Neuronal stem cell (in vitro differentiated cells): ENCODE results near the gene ADGRA3.

Source experiments
- DNase-seq: peaks from one replicate; pipeline ENCODE4 v3.0.0-alpha.2; 2013; ENCODE audit warnings: low spot score
- H2AFZ ChIP-seq: one replicate; pipeline ENCODE4 v1.6.1; 2013; ENCODE audit warnings: mild to moderate bottlenecking, low read length, inconsistent platforms
- H2AK5ac ChIP-seq: 2 replicates; pipeline ENCODE4 v1.6.1; 2013; ENCODE audit warnings: low read depth, mild to moderate bottlenecking, inconsistent platforms, low read length, moderate library complexity, mixed read lengths
- H2BK120ac ChIP-seq: 2 replicates; pipeline ENCODE4 v1.6.1; 2013; ENCODE audit warnings: low read depth, mild to moderate bottlenecking, inconsistent platforms, low read length, moderate library complexity, mixed read lengths
- H2BK12ac ChIP-seq: one replicate; pipeline ENCODE4 v1.6.1; 2013; ENCODE audit warnings: low read length, inconsistent platforms
- H2BK15ac ChIP-seq: 2 replicates; pipeline ENCODE4 v1.6.1; 2013; ENCODE audit warnings: mild to moderate bottlenecking, low read length, inconsistent platforms, mixed read lengths
- H2BK5ac ChIP-seq: one replicate; pipeline ENCODE4 v1.6.1; 2013; ENCODE audit warnings: inconsistent platforms, mild to moderate bottlenecking, low read length, moderate library complexity
- H3K14ac ChIP-seq: one replicate; pipeline ENCODE4 v1.6.1; 2013; ENCODE audit warnings: low read length, inconsistent platforms
- H3K18ac ChIP-seq: 2 replicates; pipeline ENCODE4 v1.6.1; 2013; ENCODE audit warnings: low read length, inconsistent platforms
- H3K23ac ChIP-seq: 2 replicates; pipeline ENCODE4 v1.6.1; 2013; ENCODE audit warnings: low read depth, mild to moderate bottlenecking, mixed read lengths, low read length, inconsistent platforms; ENCODE audit not compliant: poor library complexity
- H3K27ac ChIP-seq: replicated peaks from 3 replicates; pipeline ENCODE4 v1.5.1; 2013; ENCODE audit warnings: low read length, inconsistent platforms
- H3K27me3 ChIP-seq, 3 experiments: 2 replicates each; pipeline ENCODE4 v1.6.1; 2013; ENCODE audit warnings: low read length in 3 of 3, mild to moderate bottlenecking in 2 of 3, inconsistent platforms in 1 of 3, low read depth in 1 of 3, mixed read lengths in 1 of 3, moderate library complexity in 1 of 3; ENCODE audit not compliant: control insufficient read depth in 3 of 3, insufficient read depth in 3 of 3
- H3K36me3 ChIP-seq, 2 donors: replicated peaks in 1 of 2; 2 replicates each; pipeline ENCODE4 v1.6.1; 2013; ENCODE audit warnings: low read length in 2 of 2; ENCODE audit not compliant: control insufficient read depth in 2 of 2, insufficient read depth in 2 of 2
- H3K4ac ChIP-seq: 2 replicates; pipeline ENCODE4 v1.6.1; 2013; ENCODE audit warnings: inconsistent platforms, mild to moderate bottlenecking, low read length, moderate library complexity
- H3K4me1 ChIP-seq, 2 donors: 1 replicate in 1 of 2; 2 replicates in 1 of 2; pipeline ENCODE4 v1.6.1; 2013; ENCODE audit warnings: low read length in 2 of 2, low read depth in 1 of 2; ENCODE audit not compliant: control insufficient read depth in 2 of 2, insufficient read depth in 1 of 2
- H3K4me2 ChIP-seq: one replicate; pipeline ENCODE4 v1.6.1; 2013; ENCODE audit warnings: mild to moderate bottlenecking, low read length, inconsistent platforms; ENCODE audit not compliant: insufficient read depth, poor library complexity, severe bottlenecking
- H3K4me3 ChIP-seq, 2 donors: 2 replicates each; pipeline ENCODE4 v1.5.1; 2013; ENCODE audit warnings: low read length in 2 of 2, mild to moderate bottlenecking in 2 of 2, inconsistent platforms in 1 of 2, moderate library complexity in 1 of 2
- H3K79me1 ChIP-seq: one replicate; pipeline ENCODE4 v1.6.1; 2013; ENCODE audit warnings: low read depth, mild to moderate bottlenecking, inconsistent platforms, low read length, moderate library complexity
- H3K9ac ChIP-seq: one replicate; pipeline ENCODE4 v1.6.1; 2013; ENCODE audit warnings: mild to moderate bottlenecking, low read depth, low read length, inconsistent platforms; ENCODE audit not compliant: poor library complexity
- H3K9me3 ChIP-seq, 2 donors: replicated peaks in 1 of 2; 2 replicates each; pipeline versions ENCODE3 to v1.6.1; 2013; ENCODE audit warnings: low read length in 2 of 2, mild to moderate bottlenecking in 2 of 2, inconsistent platforms in 1 of 2, low read depth in 1 of 2, mixed read lengths in 1 of 2, moderate library complexity in 1 of 2; ENCODE audit not compliant: control insufficient read depth in 2 of 2, insufficient read depth in 1 of 2
- H4K8ac ChIP-seq: one replicate; pipeline ENCODE4 v1.6.1; 2013; ENCODE audit warnings: low read depth, mild to moderate bottlenecking, inconsistent platforms, low read length, moderate library complexity
- H4K91ac ChIP-seq: one replicate; pipeline ENCODE4 v1.6.1; 2013; ENCODE audit warnings: low read length, low read depth, mild to moderate bottlenecking, inconsistent platforms; ENCODE audit not compliant: poor library complexity
- WGBS, 2 donors: extraction: QIAGEN DNeasy Blood & Tissue Kit; methylation state at CpG; one replicate each; pipeline ENCODE4 v1.1.7; 2013; ENCODE audit warnings: missing lambda C conversion rate in 2 of 2, mixed read lengths in 1 of 2; ENCODE audit not compliant: insufficient read length in 2 of 2, insufficient replicate concordance in 1 of 2; ENCODE audit errors: extremely low coverage in 2 of 2; 5-methylcytosine and 5-hydroxymethylcytosine counted together

Gene ADGRA3

DNA sequence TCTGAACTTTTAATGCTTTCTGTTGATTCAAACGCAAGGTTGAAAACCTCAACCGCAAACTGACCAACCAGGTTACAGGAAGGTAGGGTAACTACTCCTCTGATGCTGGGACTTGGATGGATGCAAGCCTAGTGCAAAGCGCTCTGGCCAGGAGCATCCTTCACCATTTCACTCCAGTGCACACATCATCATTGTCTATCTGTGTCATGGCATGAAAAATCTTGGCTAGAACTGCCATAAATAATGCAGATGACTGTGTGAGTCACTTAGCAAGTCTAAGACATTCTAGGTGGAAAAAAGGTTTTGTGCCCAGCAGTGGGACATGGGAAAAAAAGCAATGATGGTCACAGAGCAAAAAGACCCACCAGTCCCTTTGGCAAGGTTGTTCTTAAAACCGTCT lies 10.9 kb downstream of the ADGRA3 start:
- H3K27ac ChIP-seq, result no peak overlapping the region
- no peak overlapping the region for H4K8ac ChIP-seq
- H3K4me1 ChIP-seq, result peaks cover 7 to 11% of the 10 kb centered on the region in 2 donors
- DNase-seq, result no peak
- no peak overlapping the region for H2BK12ac ChIP-seq
- H3K4me2 ChIP-seq, result no peak overlapping the region
- peak overlapping the region in 1 of 2 donors; percentile 52 for H3K4me3 ChIP-seq
- H2BK120ac ChIP-seq, result no peak overlapping the region
- no peak overlapping the region for H2AFZ ChIP-seq
- H3K36me3 ChIP-seq, result no peaks in the 10 kb centered on the region
- H2BK5ac ChIP-seq, result no peak overlapping the region
- no peaks in the 10 kb centered on the region for H3K27me3 ChIP-seq
- no peak overlapping the region for H3K23ac ChIP-seq
- peaks cover 0 to 21% of the 10 kb centered on the region in 2 donors for H3K9me3 ChIP-seq
- H3K18ac ChIP-seq, result no peak overlapping the region
- no peak overlapping the region for H3K14ac ChIP-seq
- no peak overlapping the region for H2AK5ac ChIP-seq
- WGBS, 2 donors, result no CpG with 5 or more reads among the region's 4 CpGs
- H4K91ac ChIP-seq, result no peak overlapping the region
- H3K79me1 ChIP-seq, result peaks cover under 1% of the 10 kb centered on the region
- H3K9ac ChIP-seq, result no peak overlapping the region
- H3K4ac ChIP-seq, result no peak overlapping the region
- H2BK15ac ChIP-seq, result no peak overlapping the region

GRCh38 chr4:22504447-22504846 lies 11.4 kb downstream of the ADGRA3 start:
- DNase-seq, result no peak
- peaks cover 0 to 20% of the 10 kb centered on the region in 2 donors for H3K9me3 ChIP-seq
- no peak overlapping the region for H3K4me3 ChIP-seq
- H4K8ac ChIP-seq, result no peak overlapping the region
- no peak overlapping the region for H3K18ac ChIP-seq
- H2BK5ac ChIP-seq, result no peak overlapping the region
- no peak overlapping the region for H3K14ac ChIP-seq
- no CpG with 5 or more reads among the region's 5 CpGs for WGBS, 2 donors
- no peaks in the 10 kb centered on the region for H3K79me1 ChIP-seq
- H2AFZ ChIP-seq, result no peak overlapping the region
- H2BK120ac ChIP-seq, result no peak overlapping the region
- no peak overlapping the region for H2AK5ac ChIP-seq
- H2BK15ac ChIP-seq, result no peak overlapping the region
- H3K36me3 ChIP-seq, result peaks cover 0 to 3% of the 10 kb centered on the region in 2 donors
- no peak overlapping the region for H2BK12ac ChIP-seq
- peak overlapping the region; percentile 7 for H3K27ac ChIP-seq
- peaks cover 7 to 11% of the 10 kb centered on the region in 2 donors for H3K4me1 ChIP-seq
- no peak overlapping the region for H3K23ac ChIP-seq
- H4K91ac ChIP-seq, result no peak overlapping the region
- no peak overlapping the region for H3K4ac ChIP-seq
- H3K9ac ChIP-seq, result no peak overlapping the region
- H3K27me3 ChIP-seq, result no peaks in the 10 kb centered on the region
- no peak overlapping the region for H3K4me2 ChIP-seq

- Histone ChIP-seq H3K4me2 (no peak overlapping the region), H2AFZ (no peak overlapping the region), H3K27ac (no peak overlapping the region), H3K79me1 (peaks cover 2% of the 10 kb centered on the region), H3K4me3 (no peak overlapping the region), H2BK5ac (no peak overlapping the region), H3K23ac (no peak overlapping the region), H3K18ac (no peak overlapping the region), H3K36me3 (peaks cover 0 to 3% of the 10 kb centered on the region in 2 donors), H2BK15ac (no peak overlapping the region), H2BK12ac (no peak overlapping the region), H3K4ac (no peak overlapping the region), H4K91ac (no peak overlapping the region), H3K9ac (no peak overlapping the region), H3K27me3 (no peaks in the 10 kb centered on the region), H2AK5ac (no peak overlapping the region), H4K8ac (no peak overlapping the region), H2BK120ac (no peak overlapping the region), H3K14ac (no peak overlapping the region), H3K9me3 (peaks cover 0 to 15% of the 10 kb centered on the region in 2 donors), H3K4me1 (peaks cover 7 to 11% of the 10 kb centered on the region in 2 donors)
- no peak for DNase-seq
- no CpG with 5 or more reads among the region's 3 CpGs for WGBS, 2 donors
Observed at GRCh38 chr4:22502895-22503814, 12.7 kb downstream of the ADGRA3 start.

- no peak overlapping the region for H3K23ac ChIP-seq
- H2BK12ac ChIP-seq, result no peak overlapping the region
- no peak overlapping the region for H2AK5ac ChIP-seq
- no peak overlapping the region for H2BK5ac ChIP-seq
- no peak overlapping the region for H3K14ac ChIP-seq
- H2BK120ac ChIP-seq, result no peak overlapping the region
- peaks cover 7 to 11% of the 10 kb centered on the region in 2 donors for H3K4me1 ChIP-seq
- H2BK15ac ChIP-seq, result no peak overlapping the region
- H2AFZ ChIP-seq, result no peak overlapping the region
- DNase-seq, result no peak
- peaks cover 2% of the 10 kb centered on the region for H3K79me1 ChIP-seq
- no peak overlapping the region for H4K8ac ChIP-seq
- H3K27me3 ChIP-seq, result no peaks in the 10 kb centered on the region
- H3K9me3 ChIP-seq, result peaks cover 0 to 10% of the 10 kb centered on the region in 2 donors
- no peak overlapping the region for H3K9ac ChIP-seq
- no peak overlapping the region for H4K91ac ChIP-seq
- no peak overlapping the region for H3K18ac ChIP-seq
- no peak overlapping the region for H3K4me3 ChIP-seq
- no CpG with 5 or more reads among the region's 3 CpGs for WGBS, 2 donors
- no peak overlapping the region for H3K4ac ChIP-seq
- peaks cover 0 to 3% of the 10 kb centered on the region in 2 donors for H3K36me3 ChIP-seq
- H3K4me2 ChIP-seq, result no peak overlapping the region
- H3K27ac ChIP-seq, result no peak overlapping the region
Observed at GRCh38 chr4:22501715-22502095, 14.2 kb downstream of the ADGRA3 start.
